SHP77 (cell line): Measurements from ENCODE around the gene FBXO31.
"Not testable (repeated sequence)": the region's sequence is repeated elsewhere in the genome, so short reads cannot be mapped to it uniquely, and the experiment has no call there.

Source experiments
- DNase-seq, 2 experiments: peaks; one replicate each; lab custom pipeline; 2025; lab: John Stamatoyannopoulos, UW

The FBXO31 gene

GRCh38 chr16:87342978-87343752, 40.4 kb downstream of the FBXO31 start:
- DNase-seq: no peak

- no peak for DNase-seq
Measured at GRCh38 chr16:87342504-87342903, 41.1 kb downstream of the FBXO31 start.

GRCh38 chr16:87340198-87340597, 43.4 kb downstream of the FBXO31 start:
- no peak for DNase-seq

- not testable (repeated sequence) for DNase-seq
Measured at GRCh38 chr16:87339724-87340105, 43.9 kb downstream of the FBXO31 start.

GRCh38 chr16:87339086-87339723, 44.4 kb downstream of the FBXO31 start:
- DNase-seq: no peak

- DNase-seq: no peak
Measured at GRCh38 chr16:87338155-87338765, 45.3 kb downstream of the FBXO31 start.

- DNase-seq: peak in 1 of 2 experiments; percentile 10
Measured at GRCh38 chr16:87337262-87337771, 46.3 kb downstream of the FBXO31 start.

GRCh38 chr16:87336434-87337240, 46.9 kb downstream of the FBXO31 start:
- DNase-seq: no peak

GRCh38 chr16:87335625-87336433, 47.7 kb downstream of the FBXO31 start:
- no peak for DNase-seq

- DNase-seq: no peak
Measured at GRCh38 chr16:87334651-87335624, 48.6 kb downstream of the FBXO31 start.

- no peak for DNase-seq
Measured at GRCh38 chr16:87333581-87334331, 49.8 kb downstream of the FBXO31 start.

GRCh38 chr16:87333101-87333500, 50.5 kb downstream of the FBXO31 start:
- DNase-seq: no peak

- no peak for DNase-seq
Measured at GRCh38 chr16:87332150-87332549, 51.4 kb downstream of the FBXO31 start.

- DNase-seq: no peak
Measured at GRCh38 chr16:87331241-87331801, 52.3 kb downstream of the FBXO31 start.

GRCh38 chr16:87330646-87331045, 52.9 kb downstream of the FBXO31 start:
- no peak for DNase-seq

- DNase-seq: no peak
Measured at GRCh38 chr16:87330257-87330624, 53.3 kb downstream of the FBXO31 start.

GRCh38 chr16:87329436-87330256, 53.9 kb downstream of the FBXO31 start:
- no peak for DNase-seq

GRCh38 chr16:87328846-87329245, 54.7 kb downstream of the FBXO31 start:
- no peak for DNase-seq
